NT2/D1 (cell line): ENCODE results near the gene LRFN5.

ENCODE experiments used
- SUZ12 ChIP-seq: IDR thresholded peaks from 2 replicates; pipeline ENCODE4 v1.6.1; 2011; ENCODE audit not compliant: insufficient read length, insufficient read depth; ENCODE audit errors: extremely low read depth
- YY1 ChIP-seq: IDR thresholded peaks from 2 replicates; pipeline ENCODE4 v1.6.1; 2011; ENCODE audit not compliant: insufficient read length, insufficient read depth
- ZNF274 ChIP-seq: IDR thresholded peaks from 2 replicates; pipeline ENCODE4 v1.6.1; 2011; ENCODE audit warnings: mild to moderate bottlenecking, low read depth, low read length

DNA sequence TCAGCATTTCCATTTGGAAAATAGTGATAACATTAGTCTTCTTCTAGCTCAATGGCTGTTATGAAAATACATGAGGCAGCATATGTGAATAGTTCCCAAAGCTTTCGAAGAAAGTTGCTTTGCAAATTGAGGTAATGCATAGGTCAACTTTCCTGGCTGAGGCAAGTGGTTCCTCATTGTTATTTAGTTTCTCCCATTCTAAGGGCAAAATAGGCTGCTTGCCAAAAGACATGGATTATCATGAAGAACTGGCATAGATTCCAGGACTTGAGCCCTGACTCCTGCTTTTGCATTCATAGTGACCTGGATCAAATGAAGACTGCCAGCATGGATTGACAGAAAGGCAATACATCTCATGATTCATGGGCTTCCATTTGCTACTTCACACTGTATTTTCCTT lies 35.7 kb downstream of the LRFN5 start:
- no peak for TF ChIP-seq SUZ12
- no peak for TF ChIP-seq ZNF274
- TF ChIP-seq YY1, result no peak
